ENCODE data around the gene CLEC17A.
A peak's percentile ranks its signal among the peaks of the same experiment; 100 is the strongest.

Gene CLEC17A

GRCh38 chr19:14565298-14565679 is 17.6 kb upstream of the CLEC17A start:
- in situ Hi-C loops (cut with HindIII; ENCODE audit: low pct_ligation_motif_present, low sequenced_read_pairs): no loop called here
- no peak for DNase-seq
- no peak overlapping the region for H3K27ac ChIP-seq
- H3K4me3 ChIP-seq (ENCODE audit: low read depth, low read length): no peak overlapping the region
- no peak for TF ChIP-seq CTCF (IDR thresholded peaks at IDR 0.05; ENCODE audit: low read depth, low read length, missing control alignments)
- H3K27me3 ChIP-seq (replicated peaks): no peaks in the 10 kb centered on the region
- H3K36me3 ChIP-seq (replicated peaks): peaks cover 18% of the 10 kb centered on the region

GRCh38 chr19:14565765-14566711 is 16.8 kb upstream of the CLEC17A start:
- H3K27me3 ChIP-seq (replicated peaks): no peaks in the 10 kb centered on the region
- no peak overlapping the region for H3K4me3 ChIP-seq (ENCODE audit: low read depth, low read length)
- H3K27ac ChIP-seq: no peak overlapping the region
- peaks cover 18% of the 10 kb centered on the region for H3K36me3 ChIP-seq (replicated peaks)
- in situ Hi-C loops (cut with HindIII; ENCODE audit: low pct_ligation_motif_present, low sequenced_read_pairs): no loop called here
- TF ChIP-seq CTCF (IDR thresholded peaks at IDR 0.05; ENCODE audit: low read depth, low read length, missing control alignments): no peak
- DNase-seq: no peak

DNA sequence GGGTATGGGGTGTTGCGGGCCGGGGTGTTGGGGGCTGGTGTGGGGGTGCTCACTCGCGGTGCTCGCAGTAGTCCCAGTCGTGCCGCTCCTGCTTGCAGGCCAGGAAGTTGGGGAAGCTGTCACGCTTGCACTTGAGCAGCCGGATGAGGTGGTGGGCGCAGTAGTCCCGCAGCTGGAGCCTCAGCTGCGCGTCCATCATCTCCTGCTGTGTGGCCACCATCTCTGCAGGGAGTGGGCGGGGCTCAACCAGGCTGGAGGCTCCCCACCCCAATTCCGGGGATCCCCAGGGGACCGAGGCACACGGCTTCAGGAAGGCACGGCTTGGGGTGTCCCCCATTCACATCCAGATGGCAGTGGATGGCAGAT is 16.2 kb upstream of the CLEC17A start:
- DNase-seq: no peak
- no peaks in the 10 kb centered on the region for H3K27me3 ChIP-seq (replicated peaks)
- TF ChIP-seq CTCF (IDR thresholded peaks at IDR 0.05; ENCODE audit: low read depth, low read length, missing control alignments): no peak
- H3K4me3 ChIP-seq (ENCODE audit: low read depth, low read length): no peak overlapping the region
- in situ Hi-C loops (cut with HindIII; ENCODE audit: low pct_ligation_motif_present, low sequenced_read_pairs): no loop called here
- peaks cover 18% of the 10 kb centered on the region for H3K36me3 ChIP-seq (replicated peaks)
- H3K27ac ChIP-seq: no peak overlapping the region

- H3K4me3 ChIP-seq (ENCODE audit: low read depth, low read length): no peak overlapping the region
- H3K27me3 ChIP-seq (replicated peaks): no peaks in the 10 kb centered on the region
- in situ Hi-C loops (cut with HindIII; ENCODE audit: low pct_ligation_motif_present, low sequenced_read_pairs): no loop called here
- no peak overlapping the region for H3K27ac ChIP-seq
- DNase-seq: no peak
- peaks cover 18% of the 10 kb centered on the region for H3K36me3 ChIP-seq (replicated peaks)
- TF ChIP-seq CTCF (IDR thresholded peaks at IDR 0.05; ENCODE audit: low read depth, low read length, missing control alignments): no peak
Measured at GRCh38 chr19:14567079-14567478, 15.8 kb upstream of the CLEC17A start.

DNA sequence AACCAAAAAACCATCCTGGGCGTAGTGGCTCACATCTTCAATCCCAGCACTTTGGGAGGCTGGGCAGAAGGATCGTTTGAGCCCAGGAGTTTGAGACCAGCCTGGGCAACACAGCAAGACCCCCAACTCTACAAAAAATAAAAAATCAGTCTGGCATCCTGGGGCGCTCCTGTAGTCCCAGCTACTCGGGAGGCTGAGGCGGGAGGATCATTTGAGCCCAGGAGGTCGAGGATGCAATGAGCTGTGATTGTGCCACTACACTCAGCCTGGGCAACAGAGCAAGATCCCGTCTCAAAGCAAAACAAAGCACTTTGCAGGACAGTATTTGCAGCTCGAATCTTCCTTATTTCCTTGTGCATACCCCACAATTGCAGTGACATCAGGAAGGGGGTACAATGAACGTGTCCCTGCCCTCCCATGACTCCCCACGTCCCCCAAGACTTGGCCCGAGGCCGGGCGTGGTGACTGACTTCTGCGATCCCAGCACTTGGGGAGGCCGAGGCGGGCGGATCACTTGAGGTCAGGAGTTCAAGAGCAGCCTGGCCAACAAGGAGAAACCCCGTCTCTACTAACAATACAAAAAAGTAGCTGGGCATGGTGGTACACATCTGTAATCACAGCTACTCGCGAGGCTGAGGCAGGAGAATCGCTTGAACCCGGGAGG is 11.9 kb upstream of the CLEC17A start:
- no peak for DNase-seq
- Histone ChIP-seq H3K4me3 (ENCODE audit: low read depth, low read length) (peak overlapping the region; percentile 99), H3K27ac (no peak overlapping the region), H3K27me3 (replicated peaks) (no peaks in the 10 kb centered on the region), H3K36me3 (replicated peaks) (peaks cover 2% of the 10 kb centered on the region)
- no peak for TF ChIP-seq CTCF (IDR thresholded peaks at IDR 0.05; ENCODE audit: low read depth, low read length, missing control alignments)
- in situ Hi-C loops (cut with HindIII; ENCODE audit: low pct_ligation_motif_present, low sequenced_read_pairs): loop anchor here (10.0 kb wide), 1 partner anchor 114 kb away; no protein-coding TSS in a partner anchor

All from brain microvascular endothelial cell (primary cell).